ENCODE measurements around the gene LRRIQ1. TPM values are rescaled to one million over a fixed set of nuclear protein-coding genes. Genes with fewer than 3 reads are reported as not detected.

Gene LRRIQ1
- total and polyA plus RNA-seq, 2 of the 8 experiments (the other 6 are each of a cell fraction or from before 2014, with no cell fraction given) = 0.24 to 0.76 TPM

DNA sequence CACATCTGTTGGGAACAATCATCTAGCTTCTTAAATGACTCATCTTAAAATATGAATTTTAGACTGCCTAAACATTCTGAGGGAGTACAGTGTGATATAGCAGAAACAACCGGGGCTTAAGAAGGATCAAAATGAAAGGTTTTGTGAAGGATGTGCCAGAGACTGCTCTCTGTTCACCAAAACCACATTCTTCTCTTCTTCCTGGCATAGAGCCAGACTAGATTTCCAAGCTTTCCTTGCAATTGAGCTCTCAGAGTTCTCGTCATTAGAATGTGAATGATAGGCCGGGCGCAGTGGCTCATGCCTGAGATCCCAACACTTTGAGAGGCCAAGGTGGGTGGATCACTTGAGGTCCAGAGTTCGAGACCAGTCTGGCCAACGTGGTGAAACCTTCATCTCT, 94.5 kb downstream of the LRRIQ1 start:
- Histone ChIP-seq H2BK12ac (ENCODE audit: low read depth, low read length) (no peak overlapping the region), H4K5ac (ENCODE audit: insufficient read length, low read depth, low read length) (no peak overlapping the region), H3K4me3 (ENCODE audit: extremely low read depth in 1 of 4, insufficient read depth in 2 of 4, low read depth in 3 of 4, low read length in 4 of 4) (no peak overlapping the region), H3K56ac (replicated peaks; ENCODE audit: insufficient read length, low read depth, low read length) (no peak overlapping the region), H3K36me3 (ENCODE audit: control insufficient read depth in 2 of 4, insufficient read depth in 4 of 4, low read length in 3 of 4) (no peaks in the 10 kb centered on the region), H4K91ac (replicated peaks; ENCODE audit: insufficient read length, low read length) (no peak overlapping the region), H3K79me2 (ENCODE audit: control insufficient read depth in 1 of 2, insufficient read depth in 2 of 2, low read length in 2 of 2) (no peaks in the 10 kb centered on the region), H2AFZ (ENCODE audit: low read length) (no peak overlapping the region), H3K9ac (replicated peaks in 1 of 4; ENCODE audit: extremely low read depth in 1 of 4, low read depth in 3 of 4, low read length in 3 of 4) (no peak overlapping the region), H3K79me1 (ENCODE audit: low read depth, low read length) (no peaks in the 10 kb centered on the region), H4K20me1 (replicated peaks in 1 of 2; ENCODE audit: control insufficient read depth in 1 of 2, insufficient read depth in 2 of 2, low read length in 2 of 2) (no peaks in the 10 kb centered on the region), H2BK15ac (ENCODE audit: low read length) (no peak overlapping the region), H2BK120ac (replicated peaks; ENCODE audit: low read depth, low read length) (no peak overlapping the region), H3K4me2 (ENCODE audit: insufficient read depth in 1 of 2, low read depth in 2 of 2, low read length in 2 of 2) (no peak overlapping the region), H2BK20ac (ENCODE audit: low read length) (no peak overlapping the region), H2AK5ac (ENCODE audit: low read depth, low read length) (no peak overlapping the region), H3K23ac (ENCODE audit: insufficient read length) (no peak overlapping the region), H3K27ac (ENCODE audit: low read depth, low read length) (no peak overlapping the region), H3K14ac (ENCODE audit: insufficient read length) (no peak overlapping the region), H2BK5ac (ENCODE audit: low read depth, low read length) (no peak overlapping the region), H3K9me3 (ENCODE audit: insufficient read depth in 2 of 2, low read depth in 1 of 2, low read length in 1 of 2) (no peaks in the 10 kb centered on the region), H3K18ac (ENCODE audit: extremely low read depth, low read length) (no peak overlapping the region), H3K27me3 (replicated peaks in 1 of 4; ENCODE audit: control insufficient read depth in 3 of 4, extremely low read depth in 1 of 4, insufficient read depth in 3 of 4, low read length in 3 of 4) (no peaks in the 10 kb centered on the region), H4K8ac (ENCODE audit: extremely low read depth, insufficient read depth, low read length) (no peak overlapping the region), H3K4me1 (replicated peaks in 1 of 4; ENCODE audit: control insufficient read depth in 3 of 4, insufficient read depth in 4 of 4, low read length in 3 of 4) (no peaks in the 10 kb centered on the region; a peak in 1 of 7 replicates), H3K23me2 (ENCODE audit: low read depth, low read length) (no peaks in the 10 kb centered on the region), H3K4ac (replicated peaks; ENCODE audit: insufficient read length, low read depth, low read length) (no peak overlapping the region)
- DNase-seq (ENCODE audit: low read depth in 1 of 2, low spot score in 2 of 2) = no peak
- ChIA-PET CTCF (ENCODE audit: partially characterized antibody) (interaction anchor here (1.0 to 1.4 kb wide), 2 partner anchors 25 to 54 kb away, joined by 3 to 5 read pairs; no protein-coding TSS in a partner anchor), POLR2A (ENCODE audit: partially characterized antibody) (no interaction called here)
- 90% methylated on average over 4 of the region's 6 CpGs; no CpG with 5 or more reads in 1 of the 2 experiments for WGBS, 2 experiments (ENCODE audit: extremely low coverage in 1 of 2, insufficient coverage in 1 of 2, insufficient read length in 1 of 2, insufficient replicate concordance in 2 of 2, low coverage in 1 of 2, low lambda C conversion rate in 2 of 2, missing lambda C conversion rate in 1 of 2)
- FAIRE-seq = no peak
- TF ChIP-seq CEBPB (IDR thresholded peaks at IDR 0.05; ENCODE audit: low read depth, low read length) (no peak), NANOG (IDR thresholded peaks at IDR 0.05; ENCODE audit: insufficient read depth, low read depth, low read length, poor library complexity, severe bottlenecking) (no peak), CHD1 (IDR thresholded peaks at IDR 0.05; ENCODE audit: low read depth, low read length) (no peak), ASH2L (IDR thresholded peaks at IDR 0.05; ENCODE audit: low read length) (no peak), SIN3A (conservative IDR thresholded peaks at IDR 0.05 in 1 of 2, IDR thresholded peaks at IDR 0.05 in 1 of 2; ENCODE audit: low read depth in 1 of 2, low read length in 2 of 2) (no peak), TAF1 (IDR thresholded peaks at IDR 0.05; ENCODE audit: low read depth, low read length) (no peak), CREB1 (IDR thresholded peaks at IDR 0.05) (no peak), POLR2A (IDR thresholded peaks at IDR 0.05; ENCODE audit: control extremely low read depth in 1 of 2, low read depth in 2 of 2, low read length in 2 of 2) (no peak), RAD21 (IDR thresholded peaks at IDR 0.05 in 1 of 2, conservative IDR thresholded peaks at IDR 0.05 in 1 of 2; ENCODE audit: low read depth in 2 of 2, low read length in 2 of 2) (no peak), FOSL1 (IDR thresholded peaks at IDR 0.05; ENCODE audit: insufficient read depth, low read depth, low read length) (no peak), RXRA (IDR thresholded peaks at IDR 0.05; ENCODE audit: insufficient read depth, low read depth, low read length) (no peak), EZH2 (IDR thresholded peaks at IDR 0.05; ENCODE audit: low read depth, low read length, severe bottlenecking) (no peak)
- TF ChIP-seq, protein P1, sequence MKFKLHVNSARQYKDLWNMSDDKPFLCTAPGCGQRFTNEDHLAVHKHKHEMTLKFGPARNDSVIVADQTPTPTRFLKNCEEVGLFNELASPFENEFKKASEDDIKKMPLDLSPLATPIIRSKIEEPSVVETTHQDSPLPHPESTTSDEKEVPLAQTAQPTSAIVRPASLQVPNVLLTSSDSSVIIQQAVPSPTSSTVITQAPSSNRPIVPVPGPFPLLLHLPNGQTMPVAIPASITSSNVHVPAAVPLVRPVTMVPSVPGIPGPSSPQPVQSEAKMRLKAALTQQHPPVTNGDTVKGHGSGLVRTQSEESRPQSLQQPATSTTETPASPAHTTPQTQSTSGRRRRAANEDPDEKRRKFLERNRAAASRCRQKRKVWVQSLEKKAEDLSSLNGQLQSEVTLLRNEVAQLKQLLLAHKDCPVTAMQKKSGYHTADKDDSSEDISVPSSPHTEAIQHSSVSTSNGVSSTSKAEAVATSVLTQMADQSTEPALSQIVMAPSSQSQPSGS (IDR thresholded peaks at IDR 0.05; ENCODE audit: low read length) = no peak

All from H1 (cell line).